ENCODE measurements around the gene MLLT11.

MLLT11 gene, protein sequence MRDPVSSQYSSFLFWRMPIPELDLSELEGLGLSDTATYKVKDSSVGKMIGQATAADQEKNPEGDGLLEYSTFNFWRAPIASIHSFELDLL

DNA sequence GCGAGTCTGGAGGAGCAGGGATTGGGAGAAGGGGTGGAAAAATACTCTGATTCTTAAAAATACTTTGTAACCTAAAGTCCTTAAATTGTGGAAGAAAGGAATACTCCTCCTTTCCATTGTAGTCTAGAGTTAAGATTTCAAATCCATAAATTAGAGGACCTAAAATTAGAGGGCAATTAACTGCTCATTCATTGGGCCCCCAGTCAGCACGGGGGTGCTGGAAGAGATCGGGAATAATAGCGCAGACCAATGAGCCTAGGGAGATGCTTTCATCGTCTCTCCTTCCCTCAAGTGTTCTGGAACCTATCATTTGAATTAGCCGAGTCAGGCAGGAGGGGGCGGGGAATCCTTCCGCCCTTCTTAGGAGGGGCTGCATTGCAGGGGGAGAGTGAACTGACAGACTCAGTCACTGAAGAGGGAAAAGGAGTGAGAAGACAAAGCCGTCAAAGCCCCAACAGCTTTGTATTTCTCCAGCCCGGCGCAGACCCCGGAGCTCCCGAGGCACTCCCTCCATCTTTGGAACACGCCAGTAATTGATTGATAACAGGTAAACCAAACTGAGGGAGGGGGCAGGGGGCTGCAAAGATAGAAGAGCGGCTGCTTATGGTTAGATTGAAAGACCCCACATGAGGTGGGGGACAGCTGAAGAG lies at the start of gene MLLT11:
TSS of gene MLLT11 (plus strand) at position 391 of the 650 bp plus-strand sequence. CDS start 6,828 bp downstream, outside the sequence.
- no peak for DNase-seq (ENCODE audit: extremely low read depth, low read depth)
- no peak for TF ChIP-seq CTCF (IDR thresholded peaks at IDR 0.05; ENCODE audit: low read depth, low read length)

DNA sequence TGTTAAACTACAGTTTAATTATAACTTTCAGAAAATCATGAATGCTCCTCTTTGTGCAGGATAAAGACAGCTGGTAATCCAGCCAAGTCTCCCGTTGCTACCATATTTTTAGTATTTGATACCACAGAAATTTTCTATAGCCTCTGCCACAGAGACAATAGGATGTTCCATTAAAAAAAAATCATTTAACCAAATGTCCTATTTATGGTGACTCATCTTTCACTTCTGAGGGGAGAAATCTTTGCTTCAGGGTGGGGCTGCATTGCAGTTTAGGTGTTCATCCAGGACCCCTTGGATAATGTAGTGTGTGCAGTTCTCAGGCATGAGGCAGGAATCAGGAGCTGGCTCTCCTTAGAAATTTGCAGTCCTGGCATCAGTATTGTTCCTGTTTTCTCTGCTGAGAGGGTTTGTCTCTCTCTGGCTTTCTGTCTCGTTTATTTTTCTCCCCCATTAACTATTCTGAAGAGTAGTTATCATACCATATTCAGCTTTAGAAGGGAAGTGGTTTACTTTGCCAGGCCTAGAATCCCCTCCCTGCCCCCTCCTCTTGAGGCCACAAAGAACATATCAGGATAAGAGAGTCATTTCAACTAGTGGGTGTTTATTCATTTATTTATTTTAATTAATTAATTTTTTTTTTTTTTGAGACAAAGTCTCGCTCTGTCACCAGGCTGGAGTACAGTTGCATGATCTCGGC lies 48.9 kb upstream of the MLLT11 start:
- TF ChIP-seq CTCF (IDR thresholded peaks at IDR 0.05; ENCODE audit: low read depth, low read length) = no peak
- no peak for DNase-seq (ENCODE audit: extremely low read depth, low read depth)

- TF ChIP-seq CTCF (IDR thresholded peaks at IDR 0.05; ENCODE audit: low read depth, low read length) = no peak
- no peak for DNase-seq (ENCODE audit: extremely low read depth, low read depth)
Measured at GRCh38 chr1:151012684-151013471, 47.3 kb upstream of the MLLT11 start.

DNA sequence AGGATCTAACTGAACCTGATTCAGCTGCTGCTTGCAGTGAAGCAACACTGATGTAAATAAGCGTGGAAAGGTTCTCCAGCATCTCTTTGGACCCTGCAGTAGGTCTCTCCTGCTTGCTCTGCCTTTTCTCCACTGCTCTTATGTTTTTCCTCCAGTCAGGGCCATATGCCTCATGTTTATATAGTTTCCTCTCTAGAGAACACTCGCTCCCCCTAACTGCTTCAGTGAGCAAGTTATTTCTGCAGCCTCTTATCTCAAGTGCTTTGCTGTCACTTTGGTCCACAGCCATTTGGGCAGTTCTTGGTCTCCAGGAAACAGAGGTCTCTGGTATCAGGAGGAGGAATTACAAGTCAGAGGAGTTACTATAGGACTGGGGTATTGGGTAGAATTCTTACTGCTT lies 46.7 kb upstream of the MLLT11 start:
- DNase-seq (ENCODE audit: extremely low read depth, low read depth) = no peak

GRCh38 chr1:151024540-151025146 lies 35.6 kb upstream of the MLLT11 start:
- TF ChIP-seq CTCF (IDR thresholded peaks at IDR 0.05; ENCODE audit: low read depth, low read length) = peak; percentile 82
- peak; percentile 23 for DNase-seq (ENCODE audit: extremely low read depth, low read depth)

More for the DNA sequence above, 46.7 kb upstream of the MLLT11 start:
- TF ChIP-seq CTCF (IDR thresholded peaks at IDR 0.05; ENCODE audit: low read depth, low read length) = no peak

- DNase-seq (ENCODE audit: extremely low read depth, low read depth) = no peak
- TF ChIP-seq CTCF (IDR thresholded peaks at IDR 0.05; ENCODE audit: low read depth, low read length) = no peak
Measured at GRCh38 chr1:151026460-151026859, 33.7 kb upstream of the MLLT11 start.
